ENCODE data around the gene ST6GAL1. TPM values are rescaled to one million over a fixed set of nuclear protein-coding genes. Genes with fewer than 3 reads are reported as not detected.

The ST6GAL1 gene
- total and polyA plus RNA-seq, 4 donors, result 28.9 to 44.6 (median 34.6) TPM

DNA sequence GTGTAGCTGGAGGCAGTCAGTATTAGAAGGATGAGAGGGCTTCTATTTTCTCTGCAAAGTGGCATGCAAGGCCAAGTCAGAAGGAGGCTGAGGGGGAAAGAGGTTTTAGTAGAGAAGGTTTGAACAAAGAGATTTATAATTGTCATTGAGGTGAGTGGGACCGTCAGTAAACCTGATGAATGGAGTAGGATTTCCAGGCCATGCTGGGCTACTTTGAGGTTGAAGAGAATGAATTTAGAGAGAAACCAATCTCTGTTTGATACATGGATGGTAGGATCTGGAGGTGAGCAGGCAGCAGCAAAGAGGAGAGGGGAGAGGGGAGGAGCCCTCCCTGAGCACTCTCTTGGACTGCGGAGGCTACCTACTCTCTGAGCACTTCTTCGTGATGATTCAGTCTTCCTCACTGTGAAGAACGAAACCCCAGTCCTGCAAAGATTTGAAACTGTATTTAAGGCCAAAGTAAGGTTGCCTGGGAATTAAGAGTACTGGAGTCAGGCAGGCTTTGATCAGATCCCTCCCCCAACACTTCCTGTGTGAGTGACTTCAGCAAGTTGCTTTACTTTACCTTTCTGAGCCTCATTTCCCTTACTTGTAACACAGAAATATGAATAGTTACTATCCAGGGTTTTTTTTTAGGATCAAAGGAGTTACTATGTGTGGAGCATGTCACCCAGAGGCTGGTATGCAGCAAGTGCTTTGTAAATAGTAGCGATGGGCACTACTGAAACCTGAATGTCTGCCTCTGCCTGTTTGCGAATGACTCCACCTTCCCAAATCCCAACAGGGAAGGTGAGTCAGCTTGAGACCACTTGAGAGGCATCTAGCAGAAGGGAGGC is 133.2 kb downstream of the ST6GAL1 start:
- Histone ChIP-seq H3K27ac (ENCODE audit: low read depth, low read length) (no peak overlapping the region), H3K27me3 (ENCODE audit: control insufficient read depth, insufficient read depth, low read length) (no peaks in the 10 kb centered on the region), H3K9me3 (ENCODE audit: control insufficient read depth, insufficient read depth, low read length) (no peaks in the 10 kb centered on the region), H3K36me3 (ENCODE audit: control insufficient read depth, insufficient read depth, low read length) (no peaks in the 10 kb centered on the region), H3K4me3 (ENCODE audit: low read depth, low read length) (no peak overlapping the region), H3K4me1 (ENCODE audit: control insufficient read depth, insufficient read depth, low read length) (no peaks in the 10 kb centered on the region)
- whole genome bisulfite sequencing (ENCODE audit: insufficient coverage), result 60% methylated on average over 1 of the region's 6 CpGs
- DNase-seq (ENCODE audit: low read depth in 4 of 6, low spot score in 6 of 6), result no peak

DNA sequence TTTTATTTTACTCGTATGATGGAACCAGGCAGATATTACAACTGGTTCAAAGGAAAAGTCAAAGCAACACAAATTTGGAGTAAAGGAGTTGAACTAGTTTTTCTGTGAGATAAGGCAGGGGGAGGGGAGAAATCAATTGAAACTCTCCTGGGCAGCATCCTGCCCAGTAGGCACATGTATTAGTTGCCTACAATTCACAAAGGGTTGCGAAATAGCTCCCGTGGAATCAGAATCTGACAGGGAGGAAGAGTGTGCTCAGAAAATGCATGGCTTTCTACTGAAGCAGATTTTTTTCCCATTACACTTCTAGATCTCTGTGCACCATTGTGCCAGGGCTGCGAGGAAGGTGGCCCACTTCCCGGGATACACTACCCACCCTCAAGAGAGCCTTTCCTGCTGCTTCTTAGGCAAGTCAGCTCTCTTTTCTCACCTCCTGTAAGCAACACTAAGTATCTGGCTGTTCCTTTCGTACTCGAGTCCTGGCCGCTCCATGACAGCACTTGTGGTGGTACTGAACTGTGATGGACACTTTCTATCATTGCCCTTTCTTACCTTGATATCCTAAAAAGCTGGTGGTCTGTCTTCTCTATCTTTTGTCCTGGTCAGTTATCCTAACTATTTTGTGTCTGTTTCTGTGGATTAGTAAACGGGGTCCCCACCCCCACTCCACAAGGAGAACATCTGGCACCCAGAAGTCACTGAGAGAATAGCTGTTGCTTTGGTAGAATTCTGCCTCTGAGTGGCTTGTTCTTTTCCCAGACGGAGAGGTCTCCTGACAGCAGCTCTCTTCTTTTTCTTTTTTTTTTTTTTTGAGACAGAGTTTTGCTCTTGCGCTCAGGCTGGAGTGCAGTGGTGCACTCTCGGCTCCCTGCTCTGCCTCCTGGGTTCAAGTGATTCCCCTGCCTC is 134.1 kb downstream of the ST6GAL1 start:
- H3K4me1 ChIP-seq (ENCODE audit: control insufficient read depth, insufficient read depth, low read length), result no peaks in the 10 kb centered on the region
- H3K4me3 ChIP-seq (ENCODE audit: low read depth, low read length), result no peak overlapping the region
- no peak overlapping the region for H3K27ac ChIP-seq (ENCODE audit: low read depth, low read length)
- no peaks in the 10 kb centered on the region for H3K27me3 ChIP-seq (ENCODE audit: control insufficient read depth, insufficient read depth, low read length)
- no peaks in the 10 kb centered on the region for H3K9me3 ChIP-seq (ENCODE audit: control insufficient read depth, insufficient read depth, low read length)
- no peak for DNase-seq (ENCODE audit: low read depth in 4 of 6, low spot score in 6 of 6)
- no peaks in the 10 kb centered on the region for H3K36me3 ChIP-seq (ENCODE audit: control insufficient read depth, insufficient read depth, low read length)
- WGBS (ENCODE audit: insufficient coverage), result 74% methylated on average over 5 of the region's 12 CpGs

DNA sequence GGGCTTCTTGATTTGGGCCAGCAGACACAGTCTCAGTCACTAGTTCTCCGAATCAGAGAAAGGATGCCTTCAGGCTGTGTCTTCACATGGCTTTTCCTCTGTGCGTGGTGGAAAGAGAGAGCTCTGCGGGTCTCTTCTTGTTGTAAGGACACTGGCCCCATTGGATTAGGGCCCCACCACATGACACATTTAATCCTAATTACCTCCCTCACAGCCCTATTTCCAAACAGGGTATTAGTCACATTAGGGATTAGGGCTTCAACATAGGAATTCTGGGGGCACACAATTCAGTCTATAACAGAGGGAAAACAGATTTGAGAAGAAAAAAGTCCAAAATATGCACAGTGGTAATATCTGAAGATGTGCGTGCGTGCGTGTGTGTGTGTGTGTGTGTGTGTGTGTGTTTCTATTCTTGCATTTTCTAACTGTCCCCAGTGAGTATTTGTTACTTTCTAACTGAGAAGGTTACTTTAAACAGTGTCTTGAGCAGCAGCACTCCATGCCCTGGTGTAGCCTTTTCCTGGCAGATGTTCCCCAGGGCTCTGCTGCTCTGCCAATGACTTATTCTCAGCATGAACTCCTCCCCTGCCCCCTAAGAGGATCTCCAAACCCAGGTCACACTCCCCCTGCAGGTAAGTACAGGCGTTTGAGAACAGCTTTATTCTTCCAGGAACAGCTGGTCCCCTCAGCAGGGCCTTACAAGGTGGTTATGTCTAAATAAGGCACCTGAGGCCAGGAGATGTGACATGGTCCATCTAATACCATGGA is 136.1 kb downstream of the ST6GAL1 start:
- DNase-seq (ENCODE audit: low read depth in 4 of 6, low spot score in 6 of 6), result peak in 1 of 6 donors; percentile 17
- H3K9me3 ChIP-seq (ENCODE audit: control insufficient read depth, insufficient read depth, low read length), result no peaks in the 10 kb centered on the region
- H3K4me1 ChIP-seq (ENCODE audit: control insufficient read depth, insufficient read depth, low read length), result no peaks in the 10 kb centered on the region
- WGBS (ENCODE audit: insufficient coverage), result 100% methylated on average over 1 of the region's 7 CpGs
- no peaks in the 10 kb centered on the region for H3K27me3 ChIP-seq (ENCODE audit: control insufficient read depth, insufficient read depth, low read length)
- no peaks in the 10 kb centered on the region for H3K36me3 ChIP-seq (ENCODE audit: control insufficient read depth, insufficient read depth, low read length)
- H3K4me3 ChIP-seq (ENCODE audit: low read depth, low read length), result no peak overlapping the region
- H3K27ac ChIP-seq (ENCODE audit: low read depth, low read length), result no peak overlapping the region

DNA sequence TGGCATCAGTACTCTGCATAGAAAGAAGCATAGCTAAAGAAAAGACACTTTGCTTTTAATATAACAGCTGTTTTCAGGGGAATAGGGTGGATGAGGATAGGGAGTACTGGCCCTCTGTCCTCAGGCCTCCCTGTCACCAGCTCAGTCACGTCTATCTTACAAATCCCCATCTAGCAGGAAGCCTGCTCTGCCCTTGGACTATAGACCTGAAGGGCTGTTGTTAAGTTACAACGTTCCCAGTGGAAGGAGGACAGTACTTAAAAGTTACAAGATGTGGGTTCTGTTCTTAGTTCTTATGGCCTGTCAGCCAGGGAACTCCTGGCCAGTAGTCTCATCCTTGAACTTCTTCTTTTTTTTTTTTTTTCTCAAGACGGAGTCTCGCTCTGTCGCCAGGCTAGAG is 138.5 kb downstream of the ST6GAL1 start:
- H3K36me3 ChIP-seq (ENCODE audit: control insufficient read depth, insufficient read depth, low read length), result no peaks in the 10 kb centered on the region
- no peaks in the 10 kb centered on the region for H3K9me3 ChIP-seq (ENCODE audit: control insufficient read depth, insufficient read depth, low read length)
- no peak overlapping the region for H3K4me3 ChIP-seq (ENCODE audit: low read depth, low read length)
- 86% methylated on average over 3 of the region's 5 CpGs for WGBS (ENCODE audit: insufficient coverage)
- H3K27ac ChIP-seq (ENCODE audit: low read depth, low read length), result no peak overlapping the region
- DNase-seq (ENCODE audit: low read depth in 4 of 6, low spot score in 6 of 6), result no peak
- H3K27me3 ChIP-seq (ENCODE audit: control insufficient read depth, insufficient read depth, low read length), result no peaks in the 10 kb centered on the region
- H3K4me1 ChIP-seq (ENCODE audit: control insufficient read depth, insufficient read depth, low read length), result no peaks in the 10 kb centered on the region

DNA sequence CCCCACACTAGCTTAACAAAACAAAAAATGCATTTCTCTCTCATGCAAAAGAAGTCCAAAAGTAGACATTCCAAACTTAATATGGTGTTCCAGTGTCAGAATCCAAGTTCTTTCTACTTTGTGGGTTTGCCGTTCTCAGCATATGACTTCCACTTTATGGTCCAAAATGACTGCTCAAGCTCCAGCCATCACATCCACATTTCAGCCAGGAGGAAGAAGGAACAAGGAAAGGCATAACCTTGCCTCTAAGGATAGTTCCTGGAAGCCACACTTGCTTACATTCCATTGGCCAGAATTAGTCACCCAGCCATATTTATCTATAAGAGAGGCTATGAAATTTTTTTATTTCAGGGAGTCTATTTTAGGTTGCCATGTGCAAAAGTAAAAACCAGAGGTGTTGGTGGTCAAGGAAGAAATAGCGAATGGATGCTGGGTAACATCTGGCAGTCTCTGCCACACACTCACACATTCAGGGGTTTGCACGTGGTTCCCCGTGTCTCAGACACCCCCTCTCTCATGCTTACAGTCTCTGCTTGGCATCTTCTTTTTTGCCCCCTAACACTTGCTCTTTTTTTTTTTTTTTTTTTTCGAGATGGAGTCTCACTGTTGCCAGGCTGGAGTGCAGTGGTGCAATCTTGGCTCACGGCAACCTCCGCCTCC is 139.7 kb downstream of the ST6GAL1 start:
- Histone ChIP-seq H3K4me3 (ENCODE audit: low read depth, low read length) (no peak overlapping the region), H3K9me3 (ENCODE audit: control insufficient read depth, insufficient read depth, low read length) (no peaks in the 10 kb centered on the region), H3K36me3 (ENCODE audit: control insufficient read depth, insufficient read depth, low read length) (no peaks in the 10 kb centered on the region), H3K27me3 (ENCODE audit: control insufficient read depth, insufficient read depth, low read length) (no peaks in the 10 kb centered on the region), H3K27ac (ENCODE audit: low read depth, low read length) (no peak overlapping the region), H3K4me1 (ENCODE audit: control insufficient read depth, insufficient read depth, low read length) (no peaks in the 10 kb centered on the region)
- no peak for DNase-seq (ENCODE audit: low read depth in 4 of 6, low spot score in 6 of 6)
- WGBS (ENCODE audit: insufficient coverage), result 100% methylated on average over 4 of the region's 7 CpGs

DNA sequence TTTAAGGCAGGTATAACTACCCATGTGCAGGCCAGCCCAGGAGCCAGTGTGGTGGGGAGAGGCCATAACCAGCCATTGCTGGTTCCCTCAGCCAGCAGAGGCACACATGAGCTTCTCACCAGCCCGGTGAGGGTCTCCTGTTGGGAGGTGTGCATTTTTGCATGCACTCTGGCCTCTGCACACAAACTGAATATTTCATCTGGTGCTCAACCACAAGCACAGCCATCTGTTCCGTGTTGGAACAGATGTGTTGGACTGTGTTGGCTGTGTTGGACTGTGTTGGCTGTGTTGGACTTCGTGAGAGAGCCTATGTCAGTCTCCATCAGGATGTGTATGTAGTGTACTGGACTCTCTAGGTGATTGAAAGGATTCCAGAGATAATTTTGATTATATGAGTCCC is 141.8 kb downstream of the ST6GAL1 start:
- no peak overlapping the region for H3K27ac ChIP-seq (ENCODE audit: low read depth, low read length)
- peak in 1 of 6 donors; percentile 18 for DNase-seq (ENCODE audit: low read depth in 4 of 6, low spot score in 6 of 6)
- WGBS (ENCODE audit: insufficient coverage), result 60% methylated on average over 1 of the region's 3 CpGs

DNA sequence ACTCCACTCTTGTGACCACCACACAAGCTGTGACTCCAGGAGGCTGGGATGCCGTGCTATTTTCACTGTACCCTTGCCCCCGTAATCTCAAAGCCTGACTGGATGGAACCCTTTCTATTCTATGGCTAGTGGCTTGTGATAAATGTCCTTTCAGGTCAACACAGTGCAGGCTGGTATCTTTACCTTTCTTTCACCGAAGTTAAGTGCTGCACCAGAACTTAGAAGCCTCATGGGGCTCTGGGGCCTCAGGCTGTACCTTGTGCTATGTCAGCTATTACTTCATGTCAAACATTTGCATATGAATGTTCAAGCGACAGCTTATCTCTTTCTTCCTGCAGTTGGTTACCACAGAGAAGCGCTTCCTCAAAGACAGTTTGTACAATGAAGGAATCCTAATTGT is 142.2 kb downstream of the ST6GAL1 start:
- Histone ChIP-seq H3K9me3 (ENCODE audit: control insufficient read depth, insufficient read depth, low read length) (no peaks in the 10 kb centered on the region), H3K36me3 (ENCODE audit: control insufficient read depth, insufficient read depth, low read length) (no peaks in the 10 kb centered on the region)
- 67% methylated on average over 1 of the region's 5 CpGs for WGBS (ENCODE audit: insufficient coverage)

More for the DNA sequence above, 141.8 kb downstream of the ST6GAL1 start:
- Histone ChIP-seq H3K27me3 (ENCODE audit: control insufficient read depth, insufficient read depth, low read length) (no peaks in the 10 kb centered on the region), H3K4me3 (ENCODE audit: low read depth, low read length) (no peak overlapping the region), H3K9me3 (ENCODE audit: control insufficient read depth, insufficient read depth, low read length) (no peaks in the 10 kb centered on the region), H3K36me3 (ENCODE audit: control insufficient read depth, insufficient read depth, low read length) (no peaks in the 10 kb centered on the region), H3K4me1 (ENCODE audit: control insufficient read depth, insufficient read depth, low read length) (no peaks in the 10 kb centered on the region)

DNA sequence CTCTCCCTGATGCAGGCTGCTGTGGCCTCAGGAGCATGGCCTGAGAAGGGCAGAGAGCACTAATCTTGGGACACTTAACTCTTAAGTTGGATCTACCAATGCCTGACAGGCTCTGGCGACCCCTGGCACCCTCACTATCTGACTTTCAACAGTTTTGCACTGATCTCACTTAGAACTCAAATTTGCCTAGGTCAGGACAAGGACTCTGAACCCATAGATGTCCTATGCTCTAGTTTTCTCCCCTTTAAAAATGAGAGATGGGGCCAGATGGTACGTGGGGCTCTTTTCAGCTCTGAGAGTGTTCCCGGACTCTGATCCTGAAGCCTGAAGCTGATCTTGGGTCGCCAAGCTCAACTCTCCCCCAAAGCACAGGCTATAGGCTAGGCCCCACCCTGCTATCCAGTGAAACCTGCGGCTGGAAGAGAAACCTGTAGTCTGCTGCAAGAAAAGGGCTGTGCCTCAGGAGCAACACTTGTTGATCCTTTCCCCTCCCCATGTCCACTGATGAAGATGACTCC is 143.3 kb downstream of the ST6GAL1 start:
- no peak for DNase-seq (ENCODE audit: low read depth in 4 of 6, low spot score in 6 of 6)
- no peaks in the 10 kb centered on the region for H3K27me3 ChIP-seq (ENCODE audit: control insufficient read depth, insufficient read depth, low read length)
- H3K36me3 ChIP-seq (ENCODE audit: control insufficient read depth, insufficient read depth, low read length), result no peaks in the 10 kb centered on the region
- 91% methylated on average over 4 of the region's 5 CpGs for WGBS (ENCODE audit: insufficient coverage)
- H3K4me3 ChIP-seq (ENCODE audit: low read depth, low read length), result no peak overlapping the region
- H3K4me1 ChIP-seq (ENCODE audit: control insufficient read depth, insufficient read depth, low read length), result no peaks in the 10 kb centered on the region
- H3K27ac ChIP-seq (ENCODE audit: low read depth, low read length), result no peak overlapping the region
- no peaks in the 10 kb centered on the region for H3K9me3 ChIP-seq (ENCODE audit: control insufficient read depth, insufficient read depth, low read length)

More for the DNA sequence above, 142.2 kb downstream of the ST6GAL1 start:
- no peaks in the 10 kb centered on the region for H3K27me3 ChIP-seq (ENCODE audit: control insufficient read depth, insufficient read depth, low read length)
- no peak for DNase-seq (ENCODE audit: low read depth in 4 of 6, low spot score in 6 of 6)
- no peaks in the 10 kb centered on the region for H3K4me1 ChIP-seq (ENCODE audit: control insufficient read depth, insufficient read depth, low read length)
- no peak overlapping the region for H3K4me3 ChIP-seq (ENCODE audit: low read depth, low read length)
- H3K27ac ChIP-seq (ENCODE audit: low read depth, low read length), result no peak overlapping the region

DNA sequence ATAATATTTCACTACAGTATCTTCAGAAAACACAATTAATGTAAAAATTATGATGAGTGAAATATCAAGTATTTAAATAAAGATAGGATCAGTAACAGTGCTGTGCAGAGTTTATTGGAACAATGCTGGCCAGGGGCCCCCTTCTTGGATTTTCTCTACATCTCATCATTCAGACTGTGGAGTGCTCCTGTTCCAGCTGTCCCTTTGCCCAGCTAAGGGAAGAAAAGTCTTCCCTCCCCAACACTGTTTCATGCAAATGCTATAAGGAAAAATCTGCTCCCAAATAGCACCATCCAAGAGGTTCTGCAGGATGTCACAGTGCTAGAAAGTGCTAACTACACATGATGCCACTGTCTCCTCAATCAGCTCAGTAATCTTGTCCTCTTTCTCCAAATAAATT is 144.5 kb downstream of the ST6GAL1 start:
- Histone ChIP-seq H3K4me3 (ENCODE audit: low read depth, low read length) (no peak overlapping the region), H3K9me3 (ENCODE audit: control insufficient read depth, insufficient read depth, low read length) (no peaks in the 10 kb centered on the region), H3K27ac (ENCODE audit: low read depth, low read length) (no peak overlapping the region), H3K4me1 (ENCODE audit: control insufficient read depth, insufficient read depth, low read length) (no peaks in the 10 kb centered on the region), H3K27me3 (ENCODE audit: control insufficient read depth, insufficient read depth, low read length) (no peaks in the 10 kb centered on the region), H3K36me3 (ENCODE audit: control insufficient read depth, insufficient read depth, low read length) (no peaks in the 10 kb centered on the region)
- DNase-seq (ENCODE audit: low read depth in 4 of 6, low spot score in 6 of 6), result no peak

Measured in spinal cord (tissue), 10 donors.